Measurements from ENCODE around the gene PRDM11.

PRDM11 gene

DNA sequence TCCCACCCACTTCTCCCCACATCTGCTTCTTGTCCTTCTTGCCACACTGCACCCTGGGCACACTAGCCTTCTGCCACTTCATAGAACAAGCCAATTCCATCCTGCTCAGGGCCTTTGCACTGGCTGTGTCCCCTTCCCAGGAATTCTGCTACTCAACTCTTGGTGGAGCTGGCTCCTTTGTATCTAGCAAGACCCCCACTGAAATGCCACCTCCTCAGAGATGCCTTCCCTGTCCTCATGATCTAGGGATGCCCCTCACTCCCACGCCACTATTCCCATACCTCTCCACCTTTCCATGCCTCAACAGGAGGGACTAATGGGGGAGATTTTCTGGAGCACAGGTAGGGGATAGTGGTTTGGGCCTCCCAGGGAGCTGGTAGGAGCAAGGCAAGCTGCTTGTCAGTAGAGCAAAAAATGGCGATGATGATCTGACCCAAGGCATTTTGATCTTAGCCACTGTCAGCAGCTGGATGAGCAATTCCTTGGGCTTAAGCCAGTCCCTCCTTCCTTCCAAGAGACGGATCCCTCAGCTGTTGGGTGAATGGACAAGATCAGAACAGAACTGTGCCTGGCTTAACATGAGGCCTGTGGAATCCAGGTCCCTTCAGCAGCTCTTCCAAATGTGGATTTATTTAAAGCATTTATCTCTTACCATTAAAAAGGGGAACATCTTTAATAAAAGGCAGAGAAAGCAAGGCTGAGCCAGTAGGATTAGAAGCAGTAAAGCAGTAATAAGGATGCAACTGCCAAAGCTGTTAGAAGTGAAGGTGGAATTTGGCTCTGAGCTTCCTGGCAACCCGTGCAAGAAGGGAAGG, 4.0 kb upstream of the PRDM11 start:
- no peak for DNase-seq

DNA sequence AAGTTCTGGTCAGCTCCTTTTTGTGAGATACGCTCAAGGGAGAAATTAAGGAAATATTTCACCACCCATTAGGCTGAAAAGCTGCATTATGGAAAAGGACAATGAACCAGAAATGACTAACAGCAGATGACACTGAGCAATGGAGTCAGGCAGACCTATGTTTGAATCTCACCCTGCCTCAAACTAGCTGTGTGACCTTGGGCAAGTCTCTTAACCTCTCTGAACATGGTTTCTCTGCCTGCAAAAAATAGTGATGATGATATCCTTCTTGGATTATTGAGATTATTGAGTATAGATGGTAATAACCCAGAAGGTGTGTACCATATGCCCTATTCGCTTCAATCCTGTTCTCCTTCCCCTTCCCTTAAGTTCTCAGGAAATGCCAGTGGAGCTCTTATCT, 2.9 kb upstream of the PRDM11 start:
- DNase-seq = no peak

DNA sequence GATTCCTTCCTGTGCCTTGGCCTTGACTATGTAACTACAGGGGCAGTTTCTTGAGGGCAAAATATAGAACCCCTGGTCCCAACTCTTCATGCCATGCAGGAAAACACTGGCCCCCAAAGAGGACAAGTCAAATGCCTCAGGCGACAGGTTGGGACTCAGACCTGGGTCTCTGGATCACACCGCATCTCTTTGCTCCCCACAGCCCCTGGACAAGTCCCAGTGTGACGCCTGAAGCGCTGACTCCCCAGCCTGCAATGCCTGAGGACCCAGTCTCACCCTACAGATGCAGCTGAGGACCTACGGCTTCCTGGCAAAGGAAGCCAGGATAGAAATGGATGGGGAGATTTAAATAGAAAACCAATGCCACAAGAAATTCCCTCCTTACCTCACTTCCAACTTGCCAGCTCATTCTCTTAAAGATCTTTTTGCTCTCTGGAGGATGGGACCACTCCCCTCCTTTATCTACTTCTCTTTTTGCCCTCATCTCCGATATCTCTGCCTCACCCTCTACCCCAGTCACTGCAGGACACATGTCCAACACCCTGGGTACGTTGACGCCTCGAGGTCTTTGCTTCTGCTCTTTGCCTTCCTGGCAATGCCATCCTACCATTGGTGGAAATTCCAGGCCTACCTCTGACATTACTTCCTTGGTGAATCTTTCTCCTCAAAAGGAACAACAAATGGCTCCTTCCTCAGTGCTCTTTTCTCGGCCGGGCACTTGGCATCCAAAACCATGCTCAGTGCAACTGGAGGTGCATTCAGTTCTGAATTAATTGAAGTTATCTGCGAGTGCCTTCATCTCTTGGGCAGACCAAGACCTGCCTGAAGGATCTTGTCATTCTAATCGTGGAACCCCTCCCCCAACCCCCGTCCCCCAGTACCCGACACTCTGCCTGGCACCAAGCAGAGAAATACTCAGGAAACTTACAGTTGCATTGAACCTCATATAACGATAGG, 2.0 kb upstream of the PRDM11 start:
- no peak for DNase-seq

DNA sequence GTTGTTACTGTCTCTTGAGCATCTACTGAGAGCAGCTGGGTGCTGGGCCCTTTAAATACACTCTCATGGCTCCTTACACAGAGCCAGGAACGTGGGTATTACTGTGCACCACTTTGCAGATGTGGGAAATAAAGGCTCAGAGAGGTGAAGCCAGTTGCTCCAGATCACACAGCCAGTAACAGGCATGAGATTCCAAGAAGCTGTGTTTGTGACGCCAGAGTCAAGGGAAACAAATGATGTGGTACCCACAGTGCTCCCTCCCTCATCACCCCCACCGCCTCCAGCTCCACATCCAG, 1.4 kb upstream of the PRDM11 start:
- no peak for DNase-seq

DNA sequence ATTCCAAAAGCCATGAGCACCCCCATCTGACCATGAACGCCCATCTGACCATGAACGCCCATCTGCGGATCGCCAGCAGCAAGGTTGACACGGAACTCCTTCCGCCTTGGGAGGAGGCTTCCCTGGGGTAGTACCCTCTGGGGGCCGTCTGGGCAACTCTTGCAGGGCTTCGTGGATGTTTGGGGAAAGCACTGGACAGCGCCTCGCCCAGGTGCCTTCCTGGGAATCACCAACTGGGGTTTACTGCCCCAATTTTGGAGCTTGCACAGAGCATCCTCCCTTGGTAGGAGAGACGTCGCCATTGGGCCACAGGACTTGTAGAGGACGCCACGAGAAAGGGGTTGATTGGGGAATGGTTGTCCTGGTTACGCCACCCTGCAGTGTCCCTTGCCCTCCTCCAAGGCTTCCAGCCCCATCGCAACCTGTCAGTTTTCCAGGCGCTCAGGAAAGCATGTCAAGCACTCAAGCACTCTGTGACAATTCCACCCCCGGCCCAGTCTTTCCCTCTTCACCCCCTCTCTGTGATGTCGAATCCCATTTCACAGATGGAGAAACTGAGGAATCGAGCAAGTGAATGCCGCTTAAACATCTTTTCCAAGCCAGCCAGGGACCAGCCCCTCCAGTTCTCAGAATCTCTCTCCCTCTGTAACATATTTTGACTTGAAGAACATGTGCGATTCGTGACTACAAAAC, 914 bp upstream of the PRDM11 start:
- peak in 1 of 2 donors; percentile 20 for DNase-seq

DNA sequence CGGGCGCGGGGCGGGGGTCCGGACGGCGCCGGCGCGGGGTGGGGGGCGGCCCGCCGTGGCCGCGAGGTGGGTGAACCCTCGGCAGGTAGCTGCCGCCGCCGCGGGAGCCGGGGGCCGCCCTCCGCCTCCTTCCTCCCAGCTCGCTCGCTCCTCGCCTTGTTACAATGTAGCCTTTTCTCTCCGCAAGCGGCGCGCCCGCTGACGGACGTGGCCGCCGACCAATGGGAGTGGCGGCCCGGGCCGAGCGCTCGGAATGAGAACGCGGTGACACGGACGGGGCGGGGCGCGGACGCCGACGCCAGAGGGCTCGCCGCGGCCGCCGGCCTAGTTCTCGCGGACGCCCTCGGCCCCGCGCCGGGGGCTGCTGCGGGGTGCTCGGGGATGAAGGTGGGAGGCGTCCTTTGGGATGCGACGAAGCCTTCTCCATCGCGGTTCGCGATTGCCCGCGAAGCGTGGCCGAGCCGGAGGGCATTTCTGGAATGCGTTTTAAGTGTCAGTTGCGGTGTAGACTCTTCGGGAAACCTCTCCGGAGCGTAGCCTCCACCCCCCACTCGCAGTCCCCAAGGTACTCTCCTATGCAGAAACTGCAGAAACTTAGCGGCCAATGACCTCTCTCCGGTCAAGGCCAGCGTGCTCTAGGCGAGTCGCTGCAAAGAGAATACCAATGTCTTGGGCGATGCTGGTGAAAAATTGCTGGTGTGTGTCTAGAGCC, 734 bp downstream of the PRDM11 start:
- peak; percentile 92 to 94 for DNase-seq

DNA sequence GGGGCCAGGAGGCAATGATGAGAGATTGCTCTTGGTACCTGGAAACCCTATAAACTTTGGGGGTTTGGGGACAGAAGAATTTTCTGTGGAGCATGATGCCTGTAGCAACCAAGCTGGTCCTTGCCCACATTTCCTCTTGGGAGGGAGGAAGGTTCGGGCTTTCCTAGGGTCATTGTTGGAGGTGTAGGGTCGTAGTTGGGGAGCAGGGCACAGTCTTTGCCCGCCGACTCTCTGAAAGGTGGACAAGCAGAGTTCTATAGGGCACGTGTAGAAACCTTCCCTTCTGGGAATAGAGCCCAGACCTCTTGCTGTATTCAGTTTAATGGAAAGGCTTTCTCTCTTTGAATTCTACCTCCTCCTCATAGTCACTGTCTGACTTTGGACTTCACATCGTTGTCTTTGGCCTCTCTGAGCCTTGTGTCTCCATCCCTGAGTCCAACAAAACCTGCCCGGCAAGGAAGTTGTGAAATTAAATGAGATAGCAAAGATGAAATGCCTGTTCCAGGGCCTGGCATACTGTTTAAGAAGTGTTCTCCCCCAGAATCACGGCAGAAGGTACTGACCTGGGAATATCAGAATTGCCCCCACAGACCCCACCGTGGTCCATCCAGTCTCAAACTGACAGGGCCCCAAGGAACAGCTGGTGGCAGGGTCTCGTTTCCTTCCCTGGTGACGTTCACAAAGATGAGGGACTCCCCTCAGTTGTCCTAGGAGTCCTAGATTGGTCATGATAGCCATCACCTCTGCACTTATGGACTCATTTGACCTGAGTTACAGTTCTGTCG, 1.6 kb downstream of the PRDM11 start:
- peak in 1 of 2 donors; percentile 16 for DNase-seq

DNA sequence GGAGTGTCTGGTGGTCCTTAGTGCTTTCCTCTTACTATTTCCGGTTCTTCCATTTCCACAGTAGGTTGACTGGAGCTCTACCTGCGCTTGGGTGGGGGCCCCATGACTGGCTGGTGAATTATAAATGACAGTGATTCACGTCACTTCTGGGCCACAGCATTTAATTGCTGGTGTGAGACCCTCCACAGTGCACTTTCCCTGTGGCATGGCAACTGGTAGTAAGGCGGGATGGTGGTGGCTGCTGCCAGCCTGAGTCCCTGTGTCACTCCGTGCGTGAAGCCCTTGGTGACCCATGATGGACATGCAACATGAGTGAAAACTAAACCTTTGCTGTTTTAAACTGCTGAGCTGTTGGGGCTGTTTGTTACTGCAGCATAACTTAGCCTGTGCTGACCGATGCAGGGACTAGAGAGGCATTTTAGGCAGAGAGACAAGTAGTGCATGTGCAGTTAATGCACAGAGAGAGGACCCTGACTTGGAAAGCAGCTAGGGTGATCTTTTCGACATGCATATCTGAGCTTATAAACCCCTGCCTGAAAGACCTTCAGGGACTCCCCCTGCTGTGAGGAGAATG, 3.1 kb downstream of the PRDM11 start:
- DNase-seq = peak in 1 of 2 donors; percentile 9

DNA sequence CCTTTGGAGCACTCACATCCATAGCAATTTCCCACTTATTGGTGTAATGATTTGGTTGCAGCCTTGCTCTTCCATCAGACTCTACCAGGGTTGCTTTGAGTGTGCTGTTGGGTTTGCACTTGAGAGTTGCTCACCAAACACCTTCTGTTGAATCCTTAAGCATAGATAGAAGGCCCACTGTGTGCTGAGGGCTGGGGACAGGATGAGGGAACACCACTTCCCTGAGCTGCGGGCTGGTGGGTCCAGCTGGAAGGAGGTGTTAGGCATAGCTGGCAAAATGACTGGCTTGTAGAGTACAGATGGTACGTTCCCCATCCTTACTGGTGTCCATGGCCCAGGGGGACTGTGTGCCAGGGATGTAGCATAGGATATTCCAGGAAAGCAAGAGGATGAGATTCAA, 3.9 kb downstream of the PRDM11 start:
- DNase-seq = peak in 1 of 2 donors; percentile 4

DNA sequence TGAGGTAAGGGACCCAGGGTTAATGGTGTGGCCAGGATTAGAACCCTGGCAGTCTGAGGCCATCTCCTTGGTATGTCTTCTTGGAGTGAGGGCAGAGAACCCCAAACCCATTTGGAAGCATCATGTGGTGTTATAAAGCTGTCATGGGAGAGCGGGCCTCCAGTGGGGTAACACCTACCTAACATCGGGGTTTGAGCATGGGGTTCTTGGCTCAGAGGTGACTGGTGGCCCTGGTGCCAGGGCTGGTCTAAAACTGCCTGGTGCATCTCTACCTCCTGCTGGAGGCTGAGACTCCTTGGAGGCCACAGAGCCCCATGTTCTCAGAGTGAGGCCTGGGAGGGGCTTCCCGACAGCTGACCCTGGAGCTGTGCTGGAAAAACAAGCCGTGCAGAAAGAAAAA, 4.5 kb downstream of the PRDM11 start:
- no peak for DNase-seq

DNA sequence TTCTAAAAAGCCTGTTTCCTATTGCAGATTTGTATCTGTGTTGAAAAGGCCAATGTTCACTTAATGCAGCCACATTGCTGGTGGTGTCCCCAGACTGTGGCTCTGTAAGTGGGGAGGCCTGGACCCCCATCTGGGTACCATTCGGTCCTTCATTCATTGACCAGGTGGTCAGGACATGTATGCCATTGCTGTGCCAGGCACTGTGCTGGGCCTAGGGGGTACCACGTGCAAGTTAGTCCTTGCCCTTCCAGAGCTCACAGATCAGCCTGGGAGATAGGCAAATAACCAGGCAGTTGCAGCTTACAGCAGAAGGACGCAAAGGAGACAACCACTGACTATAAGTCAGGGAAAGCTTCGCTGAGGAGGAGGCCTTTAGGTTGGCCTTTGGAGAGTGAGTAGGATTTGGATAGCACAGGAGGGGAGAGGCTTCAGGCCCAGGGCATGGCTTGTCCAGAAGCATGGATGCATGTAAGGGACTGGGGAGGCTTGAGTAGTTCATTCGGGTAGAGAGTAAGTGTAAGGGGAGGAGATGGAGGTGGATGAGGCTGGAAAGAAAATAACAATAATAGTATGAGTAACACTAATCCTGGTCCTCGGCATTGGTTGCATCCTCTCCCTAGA, 5.0 kb downstream of the PRDM11 start:
- no peak for DNase-seq

DNA sequence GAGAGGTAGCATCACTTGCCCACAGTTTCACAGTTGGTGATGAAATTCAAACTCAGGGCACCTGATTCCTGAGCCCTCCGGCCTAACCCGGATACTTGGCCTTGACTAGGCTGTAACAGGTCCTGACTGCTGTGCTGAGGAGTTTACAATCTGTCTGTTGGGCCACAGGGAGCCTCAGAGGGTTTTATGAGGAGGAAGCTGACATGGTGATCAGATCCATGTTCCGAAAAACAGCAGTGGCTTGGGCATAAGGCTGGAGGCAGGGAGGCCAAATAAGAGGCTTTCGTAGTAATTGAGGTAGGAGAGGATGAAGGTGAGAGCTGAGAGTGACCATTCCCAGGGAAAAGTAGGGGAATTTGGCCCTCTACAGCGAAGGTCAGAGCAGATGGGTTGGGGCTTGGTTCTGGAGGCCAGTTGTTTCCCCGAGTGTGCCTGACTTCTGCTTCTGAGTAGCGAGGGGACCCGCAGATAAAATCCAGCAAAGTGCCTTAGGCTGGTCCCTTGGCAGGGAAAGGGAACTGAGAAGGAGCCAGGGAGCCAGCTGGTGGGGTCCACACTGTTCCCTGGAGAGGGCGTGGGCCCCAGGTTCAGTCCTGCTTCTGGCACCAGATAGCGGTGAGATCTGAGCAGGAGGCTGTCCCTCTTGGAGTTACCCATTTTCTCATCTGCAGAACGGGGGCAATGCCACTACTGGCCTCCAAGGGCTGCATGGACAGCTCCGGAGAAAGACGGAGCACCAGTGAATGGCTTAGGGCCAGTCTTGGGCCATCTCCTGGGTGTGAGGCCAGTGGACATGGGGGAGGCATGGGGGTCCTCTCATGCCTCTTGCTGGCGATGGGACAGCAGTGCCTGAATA, 6.5 kb downstream of the PRDM11 start:
- no peak for DNase-seq

DNA sequence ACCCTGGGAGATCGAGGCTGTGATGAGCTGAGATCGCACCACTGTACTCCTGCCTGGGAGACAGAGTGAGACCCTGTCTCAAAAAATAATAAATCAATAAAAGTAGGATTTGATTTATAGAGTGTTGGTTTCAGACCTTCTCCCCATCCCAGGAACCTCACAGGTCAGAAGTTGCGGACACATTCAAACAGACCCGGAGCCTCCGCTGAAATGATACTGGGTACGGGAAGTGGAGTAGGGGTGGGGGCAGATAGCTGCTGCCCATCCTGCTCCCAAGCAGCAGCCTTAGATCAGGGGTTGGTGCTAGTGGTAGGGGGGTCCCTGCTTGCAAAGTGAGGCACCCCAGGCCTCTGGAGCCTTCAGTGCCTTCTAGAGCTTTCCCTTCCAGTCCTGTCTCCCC, 7.8 kb downstream of the PRDM11 start:
- no peak for DNase-seq

DNA sequence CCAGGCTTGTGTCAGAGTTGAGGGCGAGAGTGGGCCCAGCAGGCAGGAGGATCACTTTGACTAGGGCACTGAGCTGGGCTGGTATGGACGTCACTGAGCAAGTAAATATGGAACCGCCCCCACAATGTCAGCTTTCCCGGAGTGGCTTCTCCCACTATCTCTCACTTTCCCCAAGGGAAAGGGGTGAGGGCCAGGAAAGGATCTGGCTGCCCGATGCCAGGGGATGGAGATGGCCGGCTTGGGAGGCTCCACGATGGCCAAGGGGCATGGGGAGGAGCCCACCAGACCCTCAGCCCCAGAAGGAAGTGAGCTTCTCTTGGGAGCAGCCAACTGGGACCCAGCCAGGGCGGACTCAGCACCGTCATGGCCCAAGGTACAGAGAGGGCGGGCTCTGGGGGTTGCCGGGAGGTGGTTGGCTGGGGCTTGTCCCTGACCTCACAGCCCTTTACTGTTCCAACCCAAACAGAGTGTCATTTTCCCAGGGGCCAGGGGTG, 8.7 kb downstream of the PRDM11 start:
- no peak for DNase-seq

DNA sequence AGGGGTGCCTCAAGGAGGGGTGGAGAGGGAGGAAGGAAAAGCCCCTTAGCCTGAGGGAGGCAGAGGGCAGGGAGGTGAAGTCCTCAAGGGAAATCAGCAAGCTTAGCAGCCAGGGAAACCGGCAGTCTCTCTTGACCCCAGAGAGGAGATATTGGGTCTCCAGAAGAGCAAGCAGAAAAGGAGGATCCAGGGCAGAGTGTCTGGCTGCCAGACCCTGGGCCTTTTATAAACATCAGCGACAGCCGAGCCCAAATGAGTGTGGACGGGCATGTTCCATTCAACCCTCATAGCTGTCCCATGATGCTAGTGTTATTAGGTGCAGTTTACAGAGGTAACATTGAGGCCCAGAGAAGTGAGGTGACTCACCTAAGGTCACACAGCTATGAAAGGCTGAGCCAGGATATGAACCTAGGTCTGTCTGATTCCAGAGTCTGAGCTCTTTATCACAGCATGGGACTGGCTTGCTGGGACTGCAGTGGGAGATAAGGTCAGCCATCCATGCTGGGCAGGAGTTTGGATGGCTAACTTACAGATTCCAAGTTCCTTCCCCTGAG, 9.3 kb downstream of the PRDM11 start:
- DNase-seq = no peak

DNA sequence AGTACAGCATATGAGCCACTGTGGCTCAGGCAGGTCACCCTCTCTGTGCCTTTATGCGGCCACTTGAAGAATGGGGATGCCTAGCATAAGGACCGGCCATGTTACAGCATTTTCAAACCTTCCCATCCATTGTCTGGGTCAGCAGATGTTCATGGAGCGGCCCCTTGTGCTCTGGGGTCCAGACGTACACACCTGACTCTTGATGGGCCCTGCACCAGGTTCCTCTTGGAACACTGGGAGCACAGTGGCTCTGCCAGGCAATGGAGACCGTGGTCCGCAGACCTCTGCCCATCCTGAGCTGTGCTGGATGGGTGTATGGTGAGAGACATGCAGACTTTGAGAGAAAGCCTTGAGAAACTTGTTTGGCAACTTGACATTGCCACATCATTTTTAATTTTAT, 9.8 kb downstream of the PRDM11 start:
- DNase-seq = no peak

DNA sequence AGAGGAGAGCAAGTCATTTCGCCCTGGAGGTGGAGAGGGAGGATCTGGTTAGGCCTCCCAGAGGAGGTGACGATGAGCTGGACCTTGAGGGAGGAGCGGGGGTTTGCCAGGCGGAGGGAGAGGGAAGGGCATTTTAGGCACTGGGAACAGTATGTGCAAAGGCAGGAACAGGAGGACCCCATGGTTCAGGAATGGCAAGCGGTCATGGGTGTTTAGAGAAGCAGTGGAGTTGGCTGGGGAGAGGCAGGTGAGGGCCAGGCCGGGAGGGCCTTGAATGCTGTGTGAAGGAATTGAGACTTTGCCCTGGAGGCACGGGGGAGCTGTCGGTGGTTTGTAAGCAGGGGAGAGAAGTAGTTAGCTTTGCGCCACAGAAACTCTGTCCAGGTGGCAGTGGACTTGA, 10.3 kb downstream of the PRDM11 start:
- DNase-seq = no peak

DNA sequence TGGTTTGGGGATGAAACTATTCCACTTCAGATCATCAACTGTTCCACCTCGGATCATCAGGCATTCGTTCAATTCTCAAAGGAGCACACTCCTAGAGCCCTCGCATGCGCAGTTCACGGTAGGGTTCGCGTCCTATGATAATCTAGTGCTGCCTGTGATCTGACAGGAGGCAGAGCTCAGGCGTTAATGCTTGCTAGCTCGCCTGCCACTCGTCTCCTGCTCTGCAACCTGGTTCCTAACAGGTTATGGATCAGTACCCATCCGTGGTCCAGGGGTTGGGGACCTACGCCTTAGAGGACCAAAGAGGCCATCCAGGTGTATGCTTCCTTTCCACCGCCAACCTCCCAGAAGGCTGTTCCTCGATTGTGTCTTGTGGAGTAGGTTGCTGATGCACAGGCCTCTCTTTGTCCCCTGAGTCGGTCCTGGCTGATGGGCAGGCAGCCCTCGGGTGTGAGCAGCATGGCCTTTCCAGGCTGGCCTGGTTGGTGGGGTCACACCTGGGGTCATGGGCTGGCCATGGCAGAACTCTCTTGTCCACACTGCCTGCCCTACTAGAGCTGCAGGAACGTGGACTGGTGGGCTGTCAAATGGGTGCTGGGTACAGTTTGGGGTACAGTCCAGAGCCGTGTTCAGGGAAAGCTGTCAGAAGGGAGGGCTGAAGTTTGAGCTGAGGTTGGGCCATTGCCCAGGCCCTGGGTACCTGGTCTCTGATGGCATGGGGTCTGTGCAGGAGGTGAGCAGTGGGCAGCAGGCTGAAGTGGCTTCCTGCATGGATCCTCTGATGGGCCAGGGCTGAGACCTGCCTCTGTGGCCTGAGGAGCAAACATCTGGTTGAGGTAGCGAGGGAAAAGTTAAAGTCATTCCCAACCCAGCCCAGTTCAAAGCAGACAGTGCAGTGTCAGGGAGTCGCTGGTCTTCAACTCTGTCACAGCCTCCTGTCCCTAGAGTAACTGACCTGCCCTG, 11.1 kb downstream of the PRDM11 start:
- DNase-seq = no peak

Data from stimulated activated CD4-positive, alpha-beta T cell treated with anti-CD3 and anti-CD28 coated beads, Interleukin-2, amount 100 ng/mL, for 24 hours (primary cell).